Left hindlimb (tissue), 1 donor: ENCODE results near the gene C1GALT1.

ENCODE experiments used
- DNase-seq: peaks from one replicate; pipeline ENCODE4 v3.0.0-alpha.2; 2018

The C1GALT1 gene

GRCh38 chr7:7290429-7291122, 108.2 kb downstream of the C1GALT1 start:
- DNase-seq: no peak

GRCh38 chr7:7292085-7292484, 109.7 kb downstream of the C1GALT1 start:
- no peak for DNase-seq

- no peak for DNase-seq
Observed at GRCh38 chr7:7292608-7293007, 110.3 kb downstream of the C1GALT1 start.

- DNase-seq: no peak
Observed at GRCh38 chr7:7293092-7293491, 110.7 kb downstream of the C1GALT1 start.

- no peak for DNase-seq
Observed at GRCh38 chr7:7294911-7295310, 112.6 kb downstream of the C1GALT1 start.
